SK-N-MC (cell line): Measurements from ENCODE around the gene TOX2.

Experiments
- EZH2 ChIP-seq: fragments of 200-600 bp; sonication (generic); IDR thresholded peaks from one replicate; pipeline ENCODE4 v1.6.1; 2017; ENCODE audit warnings: antibody characterized with exemption
- FOXP2 ChIP-seq: optimal IDR thresholded peaks from 2 replicates; pipeline ENCODE3; 2011; ENCODE audit warnings: mild to moderate bottlenecking, moderate library complexity; ENCODE audit not compliant: insufficient read depth; ENCODE audit errors: extremely low read length, control extremely low read depth
- POLR2AphosphoS5 ChIP-seq: IDR thresholded peaks from 2 replicates; pipeline ENCODE4 v1.6.1; 2012; ENCODE audit warnings: mild to moderate bottlenecking, low read depth, low read length, borderline replicate concordance

DNA sequence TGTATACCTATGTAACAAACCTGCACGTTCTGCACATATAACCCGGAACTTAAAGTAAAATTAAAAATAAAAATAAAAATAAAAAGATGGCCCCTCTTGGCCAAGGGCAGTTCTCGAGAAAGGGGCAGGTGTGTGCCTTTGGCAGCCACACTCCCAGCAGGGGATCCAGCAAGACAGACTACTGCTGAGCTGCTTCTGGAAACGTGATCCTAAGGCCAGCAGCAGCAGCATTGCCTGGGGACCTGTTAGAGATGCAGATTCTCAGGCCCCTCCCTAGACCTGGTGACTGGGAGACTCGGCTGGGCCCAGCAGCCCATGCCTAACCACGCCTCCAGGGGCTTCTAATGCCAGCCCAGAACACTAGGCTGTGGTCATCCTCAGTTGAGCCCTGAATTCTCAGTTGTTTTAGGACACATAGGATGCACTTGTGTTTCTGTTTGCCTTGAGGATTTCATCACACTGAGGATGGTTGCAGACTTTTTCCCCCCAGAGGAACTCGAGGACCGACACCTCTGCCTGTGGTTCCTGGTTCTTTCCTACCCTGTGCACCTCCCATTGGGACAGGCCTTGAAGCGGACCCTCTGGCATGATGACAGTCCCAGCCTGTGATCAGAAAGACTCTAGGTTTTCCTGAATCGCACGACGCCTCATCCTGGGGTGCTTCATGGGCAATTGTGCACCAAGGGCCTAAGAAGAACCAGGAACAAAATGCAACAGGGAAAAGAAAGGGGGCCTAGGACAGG, 105.9 kb downstream of the TOX2 start:
- TF ChIP-seq POLR2AphosphoS5: no peak
- TF ChIP-seq EZH2: no peak
- TF ChIP-seq FOXP2: no peak
